ENCODE data around the gene IFNG.

IFNG gene

DNA sequence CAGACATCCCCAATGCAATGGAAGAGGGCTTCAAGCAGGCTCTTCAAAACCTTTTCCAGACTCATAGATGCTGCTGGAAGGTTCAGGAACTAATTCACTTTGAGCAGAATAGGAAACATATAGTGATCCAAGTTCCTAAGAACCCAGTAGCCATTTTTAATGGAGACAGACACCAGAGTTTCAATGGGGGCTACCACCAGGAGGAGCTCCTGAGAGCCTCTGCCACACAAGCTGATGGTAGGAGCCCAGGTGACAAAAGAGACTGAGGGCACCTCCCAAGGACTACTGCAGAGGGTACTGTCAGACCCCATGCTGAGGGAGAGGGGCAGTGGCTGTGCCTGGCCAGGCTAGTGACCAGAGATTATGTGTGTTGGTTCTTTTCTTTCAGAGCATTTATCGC lies 45.9 kb downstream of the IFNG start:
- peak; percentile 24 for DNase-seq

DNA sequence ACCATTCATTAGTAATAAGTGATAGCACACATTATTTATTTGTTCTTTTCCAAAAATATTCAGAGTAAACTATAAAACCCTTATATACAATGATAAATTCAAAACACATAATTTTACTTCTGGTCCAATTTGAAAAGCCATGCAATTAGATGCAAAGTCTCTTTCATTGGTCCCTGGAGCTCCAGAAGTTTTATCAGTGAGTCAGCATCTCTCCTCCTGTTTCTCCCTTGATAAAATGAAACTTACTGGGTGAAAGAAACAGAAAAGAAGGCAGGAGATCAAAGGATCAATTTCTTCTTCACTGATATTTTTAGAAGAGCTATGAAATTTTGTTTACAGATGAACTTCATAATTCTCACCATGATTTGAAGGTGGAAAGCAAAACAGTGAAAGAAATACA lies 47.5 kb downstream of the IFNG start:
- DNase-seq, result no peak

DNA sequence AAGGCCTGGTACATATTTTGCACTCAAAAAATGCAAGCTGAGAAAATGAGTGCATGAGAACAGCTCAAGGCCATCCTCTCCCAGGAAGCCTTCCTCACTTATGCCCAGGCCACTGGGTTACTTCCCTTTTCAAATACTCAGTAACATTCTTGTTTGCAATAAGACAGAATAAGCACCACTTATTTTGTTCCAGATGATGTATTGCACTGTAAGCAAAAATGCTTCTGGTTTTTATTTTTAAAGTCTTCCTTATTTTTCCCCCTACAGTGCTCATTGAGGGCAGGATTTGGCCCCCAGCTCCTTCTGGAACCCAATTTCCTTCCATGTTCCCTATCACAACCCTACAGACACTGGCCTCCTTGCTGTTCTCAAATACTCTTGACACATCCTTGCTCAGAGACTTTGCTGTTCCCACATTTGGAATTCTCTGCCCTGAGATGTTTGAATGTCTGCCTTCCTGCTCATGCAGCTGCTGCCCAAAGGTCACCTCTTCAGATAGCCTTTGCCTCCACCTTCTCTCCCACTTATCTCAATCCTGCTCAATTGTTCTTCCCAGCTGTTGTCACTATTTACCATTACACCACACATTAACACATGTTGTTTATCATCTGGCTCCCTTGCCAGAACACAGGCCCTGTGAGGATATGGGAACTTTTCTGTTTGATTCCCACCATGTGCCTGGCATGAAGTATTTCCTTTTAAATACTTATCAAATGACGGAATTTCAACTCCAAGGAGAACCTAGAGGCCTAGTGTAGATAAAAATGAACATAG lies 49.9 kb downstream of the IFNG start:
- no peak for DNase-seq

DNA sequence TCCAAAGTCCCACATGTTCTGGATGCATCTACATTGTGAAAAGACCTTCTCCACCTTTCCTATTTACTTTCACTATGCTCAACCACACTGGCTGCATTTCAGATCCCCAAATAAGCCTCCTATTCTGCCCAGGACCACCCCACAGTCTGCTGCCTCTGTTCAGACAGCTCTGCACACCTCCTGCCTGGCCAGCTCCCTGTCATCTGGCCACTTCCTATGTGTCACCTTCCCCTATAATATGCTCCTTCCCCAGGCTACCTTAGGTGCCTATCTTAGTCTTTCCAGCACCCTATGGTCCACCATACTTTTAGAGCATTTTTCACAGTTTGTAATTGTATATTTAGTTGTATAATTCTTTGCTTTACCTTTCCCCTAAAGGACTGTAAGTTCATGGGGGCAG lies 50.5 kb downstream of the IFNG start:
- DNase-seq, result no peak

DNA sequence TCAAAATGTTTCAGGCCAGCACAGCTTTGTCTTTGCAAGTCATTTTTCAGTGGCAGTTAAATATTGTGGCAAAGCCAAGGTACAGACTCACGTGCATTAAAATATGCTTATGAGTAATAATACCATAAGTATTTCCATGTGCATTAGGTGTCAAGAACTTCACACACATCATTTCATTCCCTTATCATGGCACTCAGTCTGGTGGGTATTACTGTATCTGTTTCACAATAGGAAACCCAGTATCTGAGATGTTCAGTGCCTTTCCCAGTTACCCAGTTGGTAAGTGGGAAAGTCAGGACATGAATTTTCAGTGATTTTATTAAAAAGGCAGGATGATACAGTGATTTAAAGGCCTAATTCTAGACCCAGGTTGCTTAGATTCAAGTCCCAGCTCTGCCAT lies 52.9 kb downstream of the IFNG start:
- no peak for DNase-seq

DNA sequence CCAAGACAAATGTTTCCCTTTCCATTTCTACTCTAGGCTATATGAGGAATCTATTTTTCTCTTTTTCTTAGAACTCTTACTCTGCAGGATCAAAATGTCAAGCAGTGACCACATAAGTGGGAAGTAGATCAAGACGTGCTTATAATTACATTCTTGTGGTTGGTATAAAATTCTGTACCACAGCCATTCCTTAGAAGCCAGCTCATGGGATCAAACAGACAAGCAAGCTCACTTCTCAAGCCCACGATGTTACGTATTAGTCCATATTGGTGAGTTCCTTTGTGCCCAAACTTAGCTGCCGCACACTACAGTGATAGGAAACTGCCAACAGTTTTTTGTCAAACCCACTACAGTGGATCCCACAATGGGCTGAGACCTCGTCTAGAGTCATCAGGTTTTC lies 53.4 kb downstream of the IFNG start:
- no peak for DNase-seq

Measured in activated effector memory CD4-positive, alpha-beta T cell treated with Interleukin-2 at 50 U/mL for 16 hours (primary cell).